Type B pancreatic cell (in vitro differentiated cells): ENCODE results near the gene TUBB4B. TPM values are rescaled to one million over a fixed set of nuclear protein-coding genes. Genes with fewer than 3 reads are reported as not detected.

Source experiments
- total RNA-seq: library from RNA; stranded (reverse); gene quantifications from 2 replicates; pipeline ENCODE4 v1.2.1, GENCODE V29; 2021; ENCODE audit warnings: low replicate concordance

TUBB4B gene
- total RNA-seq, 1 donor from 2014 or later: 326 TPM

Other genes with a start within 250 kb of the TUBB4B start
- gene PAXX, start 248.9 kb upstream of the TUBB4B start, total RNA-seq: 63.4 and 100 TPM in 2 replicates
- gene CLIC3, start 244.7 kb upstream of the TUBB4B start, total RNA-seq: 38.6 and 63.3 TPM in 2 replicates
- 44.7 and 47.7 TPM in 2 replicates for gene ABCA2, start 213.1 kb upstream of the TUBB4B start, total RNA-seq
- gene FUT7, start 209.2 kb upstream of the TUBB4B start, total RNA-seq: not detected in 2 replicates
- 68.0 and 70.3 TPM in 2 replicates for gene NPDC1, start 195.1 kb upstream of the TUBB4B start, total RNA-seq
- 3.3 and 6.4 TPM in 2 replicates for gene ENTPD2, start 187.2 kb upstream of the TUBB4B start, total RNA-seq
- gene SAPCD2, start 170.7 kb upstream of the TUBB4B start, total RNA-seq: 19.1 and 21.9 TPM in 2 replicates
- 3.4 and 5.4 TPM in 2 replicates for gene UAP1L1, start 163.8 kb upstream of the TUBB4B start, total RNA-seq
- 50.3 and 58.9 TPM in 2 replicates for gene MAN1B1, start 154.3 kb upstream of the TUBB4B start, total RNA-seq
- 86.5 and 86.7 TPM in 2 replicates for gene DPP7, start 126.6 kb upstream of the TUBB4B start, total RNA-seq
- gene GRIN1, start 102.1 kb upstream of the TUBB4B start, total RNA-seq: 0.29 and 0.94 TPM in 2 replicates
- 0.77 and 1.4 TPM in 2 replicates for gene LRRC26, start 71.2 kb upstream of the TUBB4B start, total RNA-seq
- gene TMEM210, start 69.2 kb upstream of the TUBB4B start, total RNA-seq: not detected in 2 replicates
- 63.5 and 65.0 TPM in 2 replicates for gene ANAPC2, start 52.7 kb upstream of the TUBB4B start, total RNA-seq
- gene SSNA1, start 52.6 kb upstream of the TUBB4B start, total RNA-seq: 64.9 and 74.8 TPM in 2 replicates
- gene TPRN, start 40.5 kb upstream of the TUBB4B start, total RNA-seq: 24.1 and 28.4 TPM in 2 replicates
- gene TMEM203, start 35.6 kb upstream of the TUBB4B start, total RNA-seq: 42.3 and 46.3 TPM in 2 replicates
- 18.9 and 28.0 TPM in 2 replicates for gene NDOR1, start 35.6 kb upstream of the TUBB4B start, total RNA-seq
- gene RNF208, start 19.0 kb upstream of the TUBB4B start, total RNA-seq: 12.1 and 15.7 TPM in 2 replicates
- gene CYSRT1, start 16.1 kb upstream of the TUBB4B start, total RNA-seq: 0.86 and 1.5 TPM in 2 replicates
- gene RNF224, start 13.8 kb upstream of the TUBB4B start, total RNA-seq: 0.36 and 0.48 TPM in 2 replicates
- gene SLC34A3, start 10.4 kb upstream of the TUBB4B start, total RNA-seq: 0.41 and 0.81 TPM in 2 replicates
- 0.31 TPM in 1 of 2 replicates, not detected in the other for gene STPG3, start 10.0 kb downstream of the TUBB4B start, total RNA-seq
- gene NELFB, start 14.0 kb downstream of the TUBB4B start, total RNA-seq: 52.4 and 61.9 TPM in 2 replicates
- 2.7 and 4.5 TPM in 2 replicates for gene TOR4A, start 36.4 kb downstream of the TUBB4B start, total RNA-seq
- gene NRARP, start 61.0 kb downstream of the TUBB4B start, total RNA-seq: 17.9 and 21.7 TPM in 2 replicates
- gene EXD3, start 181.9 kb downstream of the TUBB4B start, total RNA-seq: 15.5 and 19.5 TPM in 2 replicates
- 6.4 and 14.3 TPM in 2 replicates for gene NOXA1, start 182.1 kb downstream of the TUBB4B start, total RNA-seq
- 2.1 and 3.5 TPM in 2 replicates for gene ENTPD8, start 200.1 kb downstream of the TUBB4B start, total RNA-seq
- 51.2 and 67.8 TPM in 2 replicates for gene NSMF, start 218.0 kb downstream of the TUBB4B start, total RNA-seq